HG03565 (cell line): ENCODE data around the gene ASXL1.

Source experiments
- ATAC-seq: cut with Tn5 transposase; IDR thresholded peaks from one replicate; pipeline ENCODE4 v1.9.1; 2021; ENCODE audit warnings: mild to moderate bottlenecking, moderate library complexity; ENCODE audit not compliant: unreplicated experiment

Gene ASXL1

GRCh38 chr20:32437391-32438074 lies 79.4 kb downstream of the ASXL1 start:
- no peak for ATAC-seq

GRCh38 chr20:32438331-32438858 lies 80.3 kb downstream of the ASXL1 start:
- ATAC-seq, result no peak

GRCh38 chr20:32439132-32439829 lies 81.2 kb downstream of the ASXL1 start:
- no peak for ATAC-seq

- ATAC-seq, result no peak
These were observed 82.1 kb downstream of the ASXL1 start for GRCh38 chr20:32440069-32440757.

- ATAC-seq, result no peak
These were observed 82.6 kb downstream of the ASXL1 start for GRCh38 chr20:32440758-32441078.

- no peak for ATAC-seq
These were observed 83.5 kb downstream of the ASXL1 start for GRCh38 chr20:32441638-32442037.

GRCh38 chr20:32442630-32443373 lies 84.7 kb downstream of the ASXL1 start:
- no peak for ATAC-seq

GRCh38 chr20:32443386-32443974 lies 85.3 kb downstream of the ASXL1 start:
- ATAC-seq, result no peak

GRCh38 chr20:32444474-32445220 lies 86.5 kb downstream of the ASXL1 start:
- ATAC-seq, result no peak

GRCh38 chr20:32445539-32446273 lies 87.6 kb downstream of the ASXL1 start:
- no peak for ATAC-seq

- ATAC-seq, result no peak
These were observed 88.4 kb downstream of the ASXL1 start for GRCh38 chr20:32446301-32447100.

- ATAC-seq, result no peak
These were observed 89.3 kb downstream of the ASXL1 start for GRCh38 chr20:32447136-32448027.

- ATAC-seq, result no peak
These were observed 90.3 kb downstream of the ASXL1 start for GRCh38 chr20:32448306-32449056.

- no peak for ATAC-seq
These were observed 91.1 kb downstream of the ASXL1 start for GRCh38 chr20:32449057-32449889.

- no peak for ATAC-seq
These were observed 91.8 kb downstream of the ASXL1 start for GRCh38 chr20:32449890-32450401.
